Measurements from ENCODE around the gene DSCAML1. TPM values are rescaled to one million over a fixed set of nuclear protein-coding genes. Genes with fewer than 3 reads are reported as not detected.
"Not testable (repeated sequence)": the region's sequence is repeated elsewhere in the genome, so short reads cannot be mapped to it uniquely, and the experiment has no call there.

The DSCAML1 gene
- total and polyA plus RNA-seq, 7 donors: 0.04 to 0.52 (median 0.06) TPM

DNA sequence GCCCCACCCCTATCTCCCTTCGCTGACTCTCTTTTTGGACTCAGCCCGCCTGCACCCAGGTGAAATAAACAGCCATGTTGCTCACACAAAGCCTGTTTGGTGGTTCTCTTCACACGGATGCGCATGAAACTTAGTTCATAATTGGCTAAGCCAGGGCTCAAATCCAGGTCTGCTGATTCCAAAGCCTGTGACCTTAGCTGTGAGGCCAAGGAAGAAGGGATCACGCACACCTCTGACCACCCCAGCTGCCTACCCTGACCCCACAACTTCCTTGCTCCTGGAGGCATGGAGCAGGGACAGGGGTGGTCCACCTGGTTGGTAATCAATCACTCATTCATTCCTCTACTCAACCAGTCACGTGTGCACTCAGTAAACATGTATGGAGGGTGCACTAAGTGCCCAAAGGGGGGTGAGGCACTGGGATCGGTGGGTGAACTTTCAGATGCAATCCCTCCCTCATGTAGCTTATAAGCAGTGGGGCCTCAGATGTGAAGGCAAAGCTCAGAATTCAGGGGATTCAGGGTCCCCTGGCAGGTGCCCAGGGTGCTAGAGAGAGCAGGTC lies 17.3 kb upstream of the DSCAML1 start:
- no peak overlapping the region for H3K27ac ChIP-seq
- no peaks in the 10 kb centered on the region for H3K27me3 ChIP-seq (ENCODE audit: insufficient read depth in 3 of 3, low read length in 2 of 3)
- intact Hi-C loops (cut with DNase I): no loop called here
- no peak overlapping the region for H3K4me3 ChIP-seq
- TF ChIP-seq, protein P1, sequence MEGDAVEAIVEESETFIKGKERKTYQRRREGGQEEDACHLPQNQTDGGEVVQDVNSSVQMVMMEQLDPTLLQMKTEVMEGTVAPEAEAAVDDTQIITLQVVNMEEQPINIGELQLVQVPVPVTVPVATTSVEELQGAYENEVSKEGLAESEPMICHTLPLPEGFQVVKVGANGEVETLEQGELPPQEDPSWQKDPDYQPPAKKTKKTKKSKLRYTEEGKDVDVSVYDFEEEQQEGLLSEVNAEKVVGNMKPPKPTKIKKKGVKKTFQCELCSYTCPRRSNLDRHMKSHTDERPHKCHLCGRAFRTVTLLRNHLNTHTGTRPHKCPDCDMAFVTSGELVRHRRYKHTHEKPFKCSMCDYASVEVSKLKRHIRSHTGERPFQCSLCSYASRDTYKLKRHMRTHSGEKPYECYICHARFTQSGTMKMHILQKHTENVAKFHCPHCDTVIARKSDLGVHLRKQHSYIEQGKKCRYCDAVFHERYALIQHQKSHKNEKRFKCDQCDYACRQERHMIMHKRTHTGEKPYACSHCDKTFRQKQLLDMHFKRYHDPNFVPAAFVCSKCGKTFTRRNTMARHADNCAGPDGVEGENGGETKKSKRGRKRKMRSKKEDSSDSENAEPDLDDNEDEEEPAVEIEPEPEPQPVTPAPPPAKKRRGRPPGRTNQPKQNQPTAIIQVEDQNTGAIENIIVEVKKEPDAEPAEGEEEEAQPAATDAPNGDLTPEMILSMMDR (IDR thresholded peaks at IDR 0.05): no peak
- H3K4me1 ChIP-seq: no peaks in the 10 kb centered on the region
- ATAC-seq: no peak
- H3K36me3 ChIP-seq (ENCODE audit: insufficient read depth in 1 of 2, low read depth in 1 of 2): no peaks in the 10 kb centered on the region
- H3K9me3 ChIP-seq: no peaks in the 10 kb centered on the region
- DNase-seq: no peak
- 80 to 87% (median 81%) methylated on average over 6 to 7 of the region's 7 CpGs for WGBS, 3 donors

DNA sequence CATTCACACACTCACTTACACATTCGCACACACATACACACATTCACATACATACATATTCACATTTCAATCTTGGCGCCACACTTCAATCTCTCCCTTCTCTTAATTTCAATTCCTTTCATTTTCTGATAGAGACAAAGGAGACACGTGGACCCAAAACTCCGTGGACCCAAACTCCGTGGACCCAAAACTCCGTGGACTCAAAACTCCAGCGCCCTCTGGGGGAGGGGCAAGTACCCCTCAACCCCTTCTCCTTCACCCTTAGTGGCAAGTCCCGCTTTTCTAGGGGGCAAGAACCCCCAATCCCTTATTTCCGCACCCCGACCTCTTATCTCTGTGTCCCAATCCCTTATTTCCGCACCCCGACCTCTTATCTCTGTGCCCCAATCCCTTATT lies 13.0 kb upstream of the DSCAML1 start:
- H3K27ac ChIP-seq; H3K9me3 ChIP-seq; intact Hi-C loops (cut with DNase I); H3K4me3 ChIP-seq; ATAC-seq; DNase-seq; H3K36me3 ChIP-seq (ENCODE audit: insufficient read depth in 1 of 2, low read depth in 1 of 2); H3K4me1 ChIP-seq; H3K27me3 ChIP-seq (ENCODE audit: insufficient read depth in 3 of 3, low read length in 2 of 3): not testable (repeated sequence)
- 91 to 96% (median 94%) methylated on average over 12 of the region's 12 CpGs for WGBS, 3 donors

DNA sequence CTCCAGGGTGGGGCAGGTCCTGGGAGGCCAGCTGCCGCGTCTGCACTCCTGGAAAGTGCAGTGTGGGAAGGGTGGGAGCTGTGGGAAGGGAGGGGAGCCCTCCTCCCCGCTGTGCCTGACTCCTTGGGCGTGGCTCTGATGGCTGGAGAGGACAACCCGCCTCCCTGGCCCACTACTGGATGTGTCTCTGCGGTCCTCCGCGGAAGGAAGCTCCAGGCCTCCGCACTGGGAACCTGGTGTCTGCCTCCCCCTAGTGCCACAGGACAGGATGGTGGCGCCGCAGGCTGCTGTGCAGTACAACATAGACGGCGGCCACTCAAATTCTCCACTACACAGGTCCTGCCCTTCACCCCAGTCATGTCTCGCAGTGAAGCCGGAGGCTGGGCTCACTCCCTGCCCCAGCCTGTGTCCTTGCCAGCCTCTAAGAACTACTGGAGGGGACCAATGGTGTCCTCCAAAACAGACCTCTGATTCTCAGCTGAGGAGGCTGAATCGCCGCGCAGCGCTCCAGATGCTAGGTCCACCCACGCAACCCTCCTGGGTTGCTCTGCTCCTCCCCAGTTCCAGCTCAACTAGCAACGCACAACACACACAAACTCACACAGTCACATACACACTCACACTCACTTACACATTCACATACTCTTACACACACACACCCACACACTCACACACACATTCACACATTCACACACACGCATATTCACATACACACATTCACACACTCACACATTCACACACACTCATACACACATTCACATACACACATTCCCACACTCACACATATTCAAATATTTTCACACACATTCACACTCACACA lies 12.4 kb upstream of the DSCAML1 start:
- no peak overlapping the region for H3K4me3 ChIP-seq
- WGBS, 3 donors: 35 to 45% (median 37%) methylated on average over 21 to 22 of the region's 22 CpGs

DNA sequence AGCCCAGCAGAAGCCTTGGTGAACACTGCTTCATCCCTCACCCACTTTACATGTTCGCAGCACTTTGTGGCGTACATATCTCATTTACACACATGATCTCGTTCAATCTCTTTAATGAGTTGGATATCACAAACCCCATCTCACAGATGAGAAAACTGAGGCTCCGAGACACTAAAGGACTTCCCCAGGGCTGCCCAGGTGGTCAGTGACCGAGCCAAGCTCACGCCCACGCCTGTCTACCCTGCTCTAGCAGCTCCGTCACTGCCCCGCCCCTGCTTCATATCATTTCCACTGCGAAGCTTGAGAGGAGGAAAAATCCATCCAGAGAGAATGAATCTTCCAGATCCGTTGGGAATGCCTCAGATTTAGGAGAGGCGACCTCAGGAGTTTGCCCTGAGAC lies 11.8 kb upstream of the DSCAML1 start:
- no peak for DNase-seq
- H3K4me1 ChIP-seq: no peaks in the 10 kb centered on the region
- peaks cover 0 to 10% (median 0%) of the 10 kb centered on the region in 3 donors for H3K27me3 ChIP-seq (ENCODE audit: insufficient read depth in 3 of 3, low read length in 2 of 3)
- H3K9me3 ChIP-seq: no peaks in the 10 kb centered on the region
- no peak overlapping the region for H3K4me3 ChIP-seq
- intact Hi-C loops (cut with DNase I): loop anchor here (2.0 to 5.0 kb wide), 3 partner anchors 139 to 244 kb away; no protein-coding TSS in a partner anchor
- 59 to 66% (median 65%) methylated on average over 12 of the region's 12 CpGs for WGBS, 3 donors
- H3K27ac ChIP-seq: no peak overlapping the region
- H3K36me3 ChIP-seq (ENCODE audit: insufficient read depth in 1 of 2, low read depth in 1 of 2): no peaks in the 10 kb centered on the region
- peak in 2 of 4 donors; percentile 19 to 26 for ATAC-seq
- TF ChIP-seq, protein P1 (IDR thresholded peaks at IDR 0.05): no peak

More for the DNA sequence above, 12.4 kb upstream of the DSCAML1 start:
- Histone ChIP-seq H3K9me3 (no peaks in the 10 kb centered on the region), H3K27me3 (ENCODE audit: insufficient read depth in 3 of 3, low read length in 2 of 3) (peaks cover 0 to 10% (median 0%) of the 10 kb centered on the region in 3 donors), H3K36me3 (ENCODE audit: insufficient read depth in 1 of 2, low read depth in 1 of 2) (no peaks in the 10 kb centered on the region), H3K27ac (no peak overlapping the region), H3K4me1 (no peaks in the 10 kb centered on the region)
- TF ChIP-seq, protein P1 (IDR thresholded peaks at IDR 0.05): peak; percentile 22
- DNase-seq: peak; percentile 63 to 82
- peak; percentile 55 to 80 (median 68) for ATAC-seq
- intact Hi-C loops (cut with DNase I): loop anchor here (2.0 to 5.0 kb wide), 3 partner anchors 138 to 243 kb away; no protein-coding TSS in a partner anchor

Data from psoas muscle (tissue), 8 donors.